NCI-H1092 (cell line): Measurements from ENCODE around the gene PRKG2.
"Not testable (repeated sequence)": the region's sequence is repeated elsewhere in the genome, so short reads cannot be mapped to it uniquely, and the experiment has no call there.

Experiments used
- DNase-seq: peaks from one replicate; lab custom pipeline; 2025; lab: John Stamatoyannopoulos, UW

Gene PRKG2

DNA sequence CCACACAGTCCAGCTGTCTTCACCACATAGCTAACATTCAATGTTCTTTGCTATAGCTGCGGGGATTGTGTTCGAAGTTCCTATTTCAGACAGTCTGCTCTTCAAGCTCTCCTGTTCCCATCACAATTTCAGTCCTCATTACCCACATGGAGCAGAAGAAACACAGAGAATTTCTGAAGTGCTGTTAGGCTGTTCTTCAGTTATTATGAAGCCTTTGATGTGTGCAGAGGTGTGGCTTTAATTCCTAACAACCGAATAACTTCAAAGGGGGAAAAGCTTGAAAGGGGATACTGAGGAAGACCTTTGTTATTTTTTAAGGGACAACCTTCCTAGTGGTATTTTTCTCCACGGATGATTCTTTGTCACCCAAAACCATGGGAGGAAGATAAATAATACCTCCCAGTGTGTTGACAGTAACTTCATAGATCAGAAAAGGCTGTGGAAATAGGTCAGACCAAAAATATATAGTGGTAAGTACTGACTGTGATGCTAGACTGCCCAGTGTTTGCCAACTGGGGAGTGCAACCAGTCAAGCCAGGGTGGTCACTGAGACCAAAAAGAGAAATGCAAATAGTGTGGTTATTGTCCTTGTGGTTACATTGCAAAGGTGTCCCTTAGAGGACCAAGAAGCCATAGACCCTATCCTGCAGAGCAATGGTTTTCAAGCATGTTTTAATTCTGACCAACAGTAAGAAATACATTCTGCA lies 52.1 kb downstream of the PRKG2 start:
- no peak for DNase-seq

- DNase-seq: not testable (repeated sequence)
These were observed 61.2 kb downstream of the PRKG2 start for GRCh38 chr4:81153714-81154323.

DNA sequence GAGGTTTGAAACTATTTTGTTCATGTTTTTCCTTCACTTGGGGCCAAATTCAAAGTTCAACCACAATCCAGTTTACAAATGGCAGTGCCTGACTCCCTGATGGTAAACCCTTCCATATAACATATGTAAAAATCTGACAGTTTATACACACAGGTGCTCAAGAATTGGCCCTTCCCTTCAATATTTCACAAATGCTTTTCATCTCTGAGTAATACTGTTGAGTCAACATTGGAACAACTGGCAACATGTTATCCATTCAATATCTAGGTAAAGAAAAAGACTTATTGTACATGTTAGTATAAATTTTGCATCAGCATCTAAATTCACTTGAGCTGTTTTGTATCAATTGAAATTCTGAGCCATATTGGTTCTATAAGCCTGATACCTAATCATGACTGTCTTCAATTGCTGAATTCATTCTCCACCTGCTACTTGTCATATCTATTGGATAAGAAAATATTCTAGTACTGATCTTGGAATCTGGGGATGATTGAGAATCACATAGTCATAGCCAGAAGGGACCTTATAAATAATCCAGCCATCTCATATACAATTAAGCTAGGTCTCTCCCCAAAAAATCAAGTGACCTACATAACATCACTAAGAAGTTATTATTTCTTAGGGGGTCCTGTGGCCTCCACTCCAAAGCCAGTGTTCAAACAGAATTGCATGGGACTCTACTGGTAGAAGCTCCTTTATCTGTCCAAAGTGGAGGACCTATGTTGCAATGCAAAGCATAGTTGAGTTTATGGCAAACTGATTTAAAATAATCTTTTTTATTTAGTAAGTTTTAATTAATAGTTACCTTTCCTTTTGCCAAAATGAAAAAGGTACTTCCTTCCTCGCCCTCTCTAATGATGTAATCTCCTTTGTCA lies 61.9 kb downstream of the PRKG2 start:
- no peak for DNase-seq

DNA sequence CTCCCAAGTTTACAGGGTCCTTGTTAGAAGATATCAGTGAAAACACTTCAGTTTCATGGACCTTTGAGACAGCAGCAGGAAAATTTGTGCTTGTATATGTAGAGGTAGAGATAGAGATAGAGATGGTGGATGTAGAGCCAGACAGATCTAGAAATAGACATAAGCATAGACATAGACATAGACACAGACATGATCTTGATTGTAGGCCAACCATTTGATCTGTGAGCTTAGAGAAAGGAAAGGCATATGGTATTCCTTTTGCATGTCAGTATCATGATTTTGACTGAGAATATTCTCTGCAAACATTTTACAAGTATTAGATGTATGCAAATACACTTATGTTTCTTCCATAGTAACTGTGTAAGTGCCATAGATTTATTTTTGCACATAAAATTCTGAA lies 65.0 kb downstream of the PRKG2 start:
- no peak for DNase-seq

DNA sequence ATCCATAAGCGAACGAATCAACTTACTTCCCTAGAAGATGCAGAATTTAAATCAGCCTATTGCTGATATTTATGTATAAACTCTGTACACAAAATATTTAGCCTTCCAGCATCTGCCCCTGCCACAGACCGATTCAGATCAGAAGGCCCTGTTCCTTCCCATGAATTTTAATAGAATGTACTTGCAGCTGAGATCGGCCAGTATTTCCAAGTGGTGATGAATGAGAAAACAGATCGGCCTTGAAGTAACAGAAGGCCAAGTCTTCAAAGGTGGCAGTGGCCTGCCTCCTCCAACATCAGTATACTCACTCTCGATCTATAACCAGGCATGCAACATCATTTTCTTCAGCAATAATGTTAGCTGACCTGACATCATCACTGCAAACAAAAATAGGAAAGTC lies 66.4 kb downstream of the PRKG2 start:
- no peak for DNase-seq

- no peak for DNase-seq
These were observed 68.6 kb downstream of the PRKG2 start for GRCh38 chr4:81146466-81146865.

DNA sequence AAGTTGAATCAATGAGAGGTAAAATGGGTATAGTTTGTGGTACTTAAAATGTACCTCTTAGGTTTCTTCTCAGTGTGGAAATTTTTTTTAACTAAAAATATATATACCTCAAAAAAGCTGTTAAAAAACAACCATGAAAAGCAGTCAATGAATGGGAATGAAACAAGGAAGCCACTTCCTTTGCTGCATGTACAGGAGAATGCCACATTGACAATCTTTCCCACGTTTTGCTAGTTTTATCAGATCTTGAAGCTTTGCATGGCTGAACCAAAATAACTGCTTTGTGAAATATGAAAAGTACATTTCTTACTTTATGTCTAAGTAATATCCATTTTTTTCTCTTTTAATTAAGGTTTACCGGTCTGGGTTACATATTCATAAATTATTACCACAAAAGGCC lies 71.8 kb downstream of the PRKG2 start:
- DNase-seq: no peak

- no peak for DNase-seq
These were observed 72.3 kb downstream of the PRKG2 start for GRCh38 chr4:81142744-81143143.

DNA sequence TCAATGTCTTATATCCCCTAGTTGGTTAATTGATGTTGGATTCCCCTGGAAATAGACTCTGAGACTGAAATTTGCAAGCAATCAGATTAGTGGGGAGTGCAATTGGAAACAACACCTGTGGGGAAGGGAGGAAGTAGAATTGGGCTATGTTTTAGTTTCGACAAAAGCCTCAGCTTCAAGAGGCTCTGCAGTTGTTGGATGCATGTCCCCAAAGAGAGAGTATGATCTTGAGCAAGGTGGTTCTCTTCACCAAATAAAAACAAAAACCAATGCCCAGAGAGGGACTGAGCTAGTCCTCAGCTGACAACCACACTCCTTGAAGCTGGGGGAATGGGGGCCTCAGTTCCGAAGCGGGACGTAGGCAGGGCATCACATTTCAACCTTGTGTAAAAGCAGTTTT lies 77.1 kb downstream of the PRKG2 start:
- no peak for DNase-seq

- DNase-seq: no peak
These were observed 77.6 kb downstream of the PRKG2 start for GRCh38 chr4:81137446-81137845.

GRCh38 chr4:81136161-81136905 lies 78.7 kb downstream of the PRKG2 start:
- no peak for DNase-seq

GRCh38 chr4:81135501-81135900 lies 79.5 kb downstream of the PRKG2 start:
- no peak for DNase-seq

GRCh38 chr4:81131563-81131962 lies 83.5 kb downstream of the PRKG2 start:
- DNase-seq: no peak

DNA sequence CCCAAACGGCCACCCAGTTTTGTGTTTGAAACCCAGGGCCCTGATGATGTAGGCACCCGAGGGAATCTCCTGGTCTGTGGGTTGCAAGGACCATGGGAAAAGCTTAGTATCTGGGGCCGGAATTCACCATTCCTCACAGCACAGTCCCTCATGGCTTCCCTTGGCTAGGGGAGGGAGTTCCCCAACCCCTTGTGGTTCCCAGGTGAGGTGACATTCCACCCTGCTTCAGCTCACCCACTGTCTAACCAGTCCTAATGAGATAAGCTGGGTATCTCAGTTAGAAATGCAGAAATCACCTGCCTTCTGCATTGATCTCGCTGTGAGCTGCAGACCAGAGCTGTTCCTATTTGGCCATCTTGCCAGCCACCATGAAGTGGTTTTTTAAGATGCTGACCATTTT lies 84.0 kb downstream of the PRKG2 start:
- DNase-seq: no peak

- no peak for DNase-seq
These were observed 84.5 kb downstream of the PRKG2 start for GRCh38 chr4:81130569-81130968.

DNA sequence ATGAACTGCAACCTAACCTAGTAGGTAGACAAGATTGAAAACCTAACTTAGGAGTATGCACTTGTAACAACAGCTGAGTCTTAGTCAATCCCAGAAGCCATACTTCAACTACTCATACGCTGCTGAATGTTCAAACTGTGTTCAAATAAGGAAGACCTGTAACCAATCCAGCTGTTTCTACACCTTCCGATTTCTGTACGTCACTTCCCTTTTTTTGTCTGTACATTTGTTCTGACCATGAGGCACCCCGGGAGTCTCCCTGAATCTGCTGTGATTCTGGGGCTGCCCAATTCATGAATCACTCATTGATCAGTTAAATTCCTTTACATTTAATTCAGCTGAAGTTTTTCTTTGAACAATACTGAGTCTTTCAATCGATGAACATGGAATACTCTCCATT lies 95.0 kb downstream of the PRKG2 start:
- DNase-seq: no peak

GRCh38 chr4:81118086-81118485 lies 96.9 kb downstream of the PRKG2 start:
- no peak for DNase-seq

- DNase-seq: no peak
These were observed 98.5 kb downstream of the PRKG2 start for GRCh38 chr4:81116566-81116965.

DNA sequence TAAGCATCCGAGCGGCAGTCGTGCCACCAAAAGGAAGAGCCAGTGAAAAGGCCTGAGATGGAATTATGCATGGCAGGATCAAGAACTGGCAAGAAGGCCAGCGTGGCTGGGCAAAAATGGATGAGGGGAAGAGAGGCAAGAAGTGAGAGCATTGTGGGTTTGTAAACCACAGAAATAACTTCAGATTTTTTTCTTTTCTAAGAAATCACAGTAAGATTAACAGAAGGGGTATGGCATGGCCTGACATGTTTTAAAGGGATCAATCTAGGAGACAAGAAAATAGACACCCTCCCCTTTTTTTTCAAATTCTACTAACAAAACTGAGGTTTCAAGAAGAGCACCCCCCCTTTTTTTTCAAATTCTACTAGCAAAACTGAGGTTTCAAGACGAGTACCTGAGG lies 102.0 kb downstream of the PRKG2 start:
- no peak for DNase-seq

DNA sequence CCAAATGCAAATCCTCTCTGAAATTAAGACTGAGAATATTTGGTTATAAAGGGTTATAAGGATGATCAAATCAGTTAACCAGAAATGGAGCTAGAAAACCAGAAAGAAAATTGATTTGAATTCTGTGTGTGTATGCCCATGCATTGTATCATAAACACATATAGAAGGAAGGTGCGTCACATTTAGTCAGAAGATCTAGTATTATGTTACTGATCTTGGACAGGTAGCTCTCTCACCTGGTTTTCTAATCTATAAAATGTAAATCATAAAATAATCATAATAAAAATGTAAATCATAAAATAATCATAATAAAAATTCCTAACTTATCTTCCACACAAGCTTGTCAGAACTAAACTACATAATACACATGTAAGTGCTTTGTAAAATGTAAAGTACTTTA lies 105.7 kb downstream of the PRKG2 start:
- no peak for DNase-seq

DNA sequence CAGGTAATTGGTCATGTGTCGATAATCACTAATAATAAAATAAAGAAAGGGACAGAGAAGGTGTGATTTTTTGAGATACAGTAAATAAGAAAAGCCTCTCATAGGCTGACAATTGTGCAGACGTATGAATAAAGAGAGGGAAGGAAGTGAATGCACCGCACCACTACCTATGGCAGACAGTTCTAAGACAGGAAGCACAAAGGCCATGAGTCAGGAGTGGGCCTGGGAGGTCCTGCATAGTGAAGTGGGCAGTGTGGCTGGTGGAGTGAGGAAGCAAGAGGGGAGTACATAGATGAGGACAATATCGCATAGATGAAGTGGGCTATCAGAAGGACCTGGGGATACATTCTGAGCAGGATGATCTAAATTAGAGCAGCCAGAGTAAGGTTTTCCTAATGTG lies 108.9 kb downstream of the PRKG2 start:
- DNase-seq: no peak

- no peak for DNase-seq
These were observed 112.9 kb downstream of the PRKG2 start for GRCh38 chr4:81102107-81102506.
